ENCODE data around the gene AOPEP. TPM values are rescaled to one million over a fixed set of nuclear protein-coding genes. Genes with fewer than 3 reads are reported as not detected.

The AOPEP gene
- polyA plus RNA-seq, 1 of the 3 experiments (the other 2 are of a cell fraction), result 54.6 TPM

DNA sequence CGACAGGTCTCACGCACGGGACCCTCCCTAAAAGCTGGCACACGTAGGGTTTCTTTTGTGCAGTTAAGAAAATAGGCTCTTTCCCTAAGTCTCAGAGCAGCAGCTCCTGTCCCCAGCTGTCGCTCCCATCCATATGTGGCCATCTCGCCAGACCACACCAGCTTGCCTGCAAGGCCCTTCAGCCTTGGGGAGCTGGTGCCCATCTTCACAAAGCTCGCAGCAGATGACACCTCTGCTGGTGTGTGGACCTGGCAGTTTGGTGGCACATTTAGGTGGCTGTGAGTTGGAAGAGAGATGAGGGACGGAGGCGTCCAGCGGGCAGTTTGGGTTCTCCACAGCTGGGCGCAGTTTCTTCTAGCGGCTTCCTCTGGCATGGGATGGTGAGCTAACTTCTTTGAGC is 352.0 kb downstream of the AOPEP start:
- 97% methylated on average over 10 of the region's 12 CpGs for WGBS (ENCODE audit: low lambda C conversion rate)
- no peaks in the 10 kb centered on the region for H3K9me2 ChIP-seq
- CTCF ChIA-PET, result interaction anchor here (0.7 to 1.2 kb wide), 3 partner anchors 47 to 295 kb away, joined by 3 to 4 read pairs (median 3); no protein-coding TSS in a partner anchor
- H3K27ac ChIP-seq (ENCODE audit: low read depth in 2 of 2, low read length in 1 of 2), result peak overlapping the region in 1 of 2 experiments; percentile 26; a peak in 1 of 4 replicates
- no peak for DNase-seq
- H3K4me1 ChIP-seq (ENCODE audit: control insufficient read depth in 1 of 2, insufficient read depth in 2 of 2, low read depth in 1 of 2, low read length in 1 of 2), result peaks cover 0 to 49% of the 10 kb centered on the region in 2 experiments; a peak in 1 of 4 replicates
- POLR2A ChIA-PET, result interaction anchor here (0.8 kb wide), 1 partner anchor 11 kb away, joined by 3 read pairs; no protein-coding TSS in a partner anchor
- peaks cover 85% of the 10 kb centered on the region for H3K79me2 ChIP-seq (ENCODE audit: insufficient read depth)
- H3K4me3 ChIP-seq (ENCODE audit: low read depth in 2 of 2, low read length in 1 of 2), result no peak overlapping the region
- H4K20me1 ChIP-seq (ENCODE audit: insufficient read depth), result peaks cover 84% of the 10 kb centered on the region
- no peaks in the 10 kb centered on the region for H3K9me3 ChIP-seq
- H3K4me2 ChIP-seq, result no peak overlapping the region
- no peak overlapping the region for H3K9ac ChIP-seq
- H3K36me3 ChIP-seq (replicated peaks in 1 of 2; ENCODE audit: control insufficient read depth in 1 of 2, insufficient read depth in 2 of 2, low read length in 1 of 2), result peaks cover 62 to 86% of the 10 kb centered on the region in 2 experiments
- no peaks in the 10 kb centered on the region for H3K27me3 ChIP-seq (ENCODE audit: insufficient read depth)
- TF ChIP-seq SIN3A (IDR thresholded peaks at IDR 0.05; ENCODE audit: borderline replicate concordance, low read depth, low read length) (no peak), FOXM1 (IDR thresholded peaks at IDR 0.05; ENCODE audit: low read depth) (no peak), NFIC (IDR thresholded peaks at IDR 0.05; ENCODE audit: borderline replicate concordance) (no peak), POLR2AphosphoS5 (IDR thresholded peaks at IDR 0.05; ENCODE audit: low read depth, low read length) (no peak), CHD2 (IDR thresholded peaks at IDR 0.05; ENCODE audit: low read length, partially characterized antibody) (no peak), FOXJ3 (CRISPR knock-in tag; IDR thresholded peaks at IDR 0.05) (no peak), RAD21 (IDR thresholded peaks at IDR 0.05; ENCODE audit: low read length) (no peak), TAF1 (IDR thresholded peaks at IDR 0.05; ENCODE audit: borderline replicate concordance, low read depth, low read length) (no peak), RFX5 (IDR thresholded peaks at IDR 0.05; ENCODE audit: low read length) (no peak), RXRA (IDR thresholded peaks at IDR 0.05; ENCODE audit: borderline replicate concordance, low read depth) (no peak), MEF2A (IDR thresholded peaks at IDR 0.05; ENCODE audit: borderline replicate concordance, low read depth) (no peak), REST (IDR thresholded peaks at IDR 0.05; ENCODE audit: low read depth, low read length) (no peak), TEAD4 (IDR thresholded peaks at IDR 0.05; ENCODE audit: borderline replicate concordance, insufficient read depth) (no peak), EZH2phosphoT487 (IDR thresholded peaks at IDR 0.05; ENCODE audit: borderline replicate concordance, low read depth) (no peak), JUND (IDR thresholded peaks at IDR 0.05) (no peak), GABPA (IDR thresholded peaks at IDR 0.05; ENCODE audit: low read depth) (no peak)
- TF ChIP-seq, protein P1, sequence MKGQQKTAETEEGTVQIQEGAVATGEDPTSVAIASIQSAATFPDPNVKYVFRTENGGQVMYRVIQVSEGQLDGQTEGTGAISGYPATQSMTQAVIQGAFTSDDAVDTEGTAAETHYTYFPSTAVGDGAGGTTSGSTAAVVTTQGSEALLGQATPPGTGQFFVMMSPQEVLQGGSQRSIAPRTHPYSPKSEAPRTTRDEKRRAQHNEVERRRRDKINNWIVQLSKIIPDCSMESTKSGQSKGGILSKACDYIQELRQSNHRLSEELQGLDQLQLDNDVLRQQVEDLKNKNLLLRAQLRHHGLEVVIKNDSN (IDR thresholded peaks at IDR 0.05; ENCODE audit: borderline replicate concordance, low read depth), result no peak
- TF ChIP-seq, protein P2, sequence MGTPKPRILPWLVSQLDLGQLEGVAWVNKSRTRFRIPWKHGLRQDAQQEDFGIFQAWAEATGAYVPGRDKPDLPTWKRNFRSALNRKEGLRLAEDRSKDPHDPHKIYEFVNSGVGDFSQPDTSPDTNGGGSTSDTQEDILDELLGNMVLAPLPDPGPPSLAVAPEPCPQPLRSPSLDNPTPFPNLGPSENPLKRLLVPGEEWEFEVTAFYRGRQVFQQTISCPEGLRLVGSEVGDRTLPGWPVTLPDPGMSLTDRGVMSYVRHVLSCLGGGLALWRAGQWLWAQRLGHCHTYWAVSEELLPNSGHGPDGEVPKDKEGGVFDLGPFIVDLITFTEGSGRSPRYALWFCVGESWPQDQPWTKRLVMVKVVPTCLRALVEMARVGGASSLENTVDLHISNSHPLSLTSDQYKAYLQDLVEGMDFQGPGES (IDR thresholded peaks at IDR 0.05; ENCODE audit: low read depth, low read length), result no peak
- peaks cover 5% of the 10 kb centered on the region for H3F3A ChIP-seq (replicated peaks; ENCODE audit: insufficient read depth)
- H2AFZ ChIP-seq (ENCODE audit: low read depth), result no peak overlapping the region
